Sigmoid colon (tissue), 3 donors: ENCODE data around the gene FCN2.

Experiments
- CTCF ChIP-seq, 4 experiments: fragments of 450-650 bp in 3 of 4; fragments of 200-600 bp in 1 of 4; IDR thresholded peaks; one replicate each; pipeline ENCODE4 v1.5.1; 2016 to 2019; ENCODE audit warnings: antibody characterized with exemption in 4 of 4, mild to moderate bottlenecking in 3 of 4, moderate library complexity in 2 of 4
- POLR2A ChIP-seq, 2 donors: fragments of 450-650 bp; IDR thresholded peaks; one replicate each; pipeline ENCODE4 v1.6.1; 2016; ENCODE audit warnings: antibody characterized with exemption in 2 of 2, mild to moderate bottlenecking in 2 of 2, moderate library complexity in 2 of 2

- TF ChIP-seq CTCF (IDR thresholded peaks at IDR 0.05) (no peak), POLR2A (IDR thresholded peaks at IDR 0.05) (no peak)
Measured at GRCh38 chr9:134889386-134890154, 9.0 kb downstream of the FCN2 start.
